GM12892 (cell line): ENCODE data around the gene HMX2.

ENCODE experiments used
- POLR2A ChIP-seq: IDR thresholded peaks from 2 replicates; pipeline ENCODE4 v1.6.1; 2011; ENCODE audit warnings: low read depth, low read length, control low read depth
- POLR2AphosphoS5 ChIP-seq: IDR thresholded peaks from 2 replicates; pipeline ENCODE4 v1.6.1; 2011; ENCODE audit warnings: low read depth, low read length, control low read depth

DNA sequence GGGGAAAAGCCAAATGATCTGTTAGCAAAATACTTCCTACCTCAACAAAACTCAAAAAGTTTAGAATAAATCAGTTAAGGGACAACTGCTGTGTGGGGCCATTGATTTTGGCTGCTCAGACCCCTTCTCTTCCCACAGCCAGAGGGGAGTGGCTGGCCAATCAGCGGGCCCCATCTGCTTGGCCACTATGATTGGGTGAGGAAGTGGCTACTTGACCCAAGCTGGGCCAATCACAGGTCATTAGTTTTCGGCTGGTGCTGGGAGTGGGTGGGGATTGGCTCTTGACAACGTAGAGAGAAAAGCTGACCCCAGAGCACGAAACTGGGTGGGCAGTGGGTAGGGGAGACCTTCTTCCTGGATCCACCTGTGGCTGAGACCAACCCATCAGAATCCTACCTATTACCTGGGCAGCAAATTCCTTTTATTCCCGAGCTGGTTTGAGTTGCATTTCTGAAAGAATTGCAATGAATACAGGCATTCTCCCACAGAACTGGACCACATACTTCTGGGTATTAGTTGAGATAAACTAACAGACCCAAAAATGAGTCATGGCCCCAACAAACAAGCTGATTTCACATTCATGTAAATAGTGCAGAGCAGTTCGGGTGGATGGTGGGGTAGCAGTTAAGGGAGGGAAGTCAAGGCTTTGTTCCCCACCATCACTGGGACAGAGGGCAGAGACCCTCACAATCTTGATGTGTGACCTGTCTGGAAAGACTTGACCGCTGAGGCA, 47.7 kb upstream of the HMX2 start:
- no peak for TF ChIP-seq POLR2AphosphoS5
- no peak for TF ChIP-seq POLR2A
